NCI-H82 treated with DMSO at 0.1 percent for 48 hours (cell line): ENCODE measurements around the gene PPP1R37.
"Not testable (repeated sequence)": the region's sequence is repeated elsewhere in the genome, so short reads cannot be mapped to it uniquely, and the experiment has no call there.

Experiments
- DNase-seq: peaks from one replicate; lab custom pipeline; 2025; ENCODE audit not compliant: unreplicated experiment; lab: John Stamatoyannopoulos, UW

PPP1R37 gene

DNA sequence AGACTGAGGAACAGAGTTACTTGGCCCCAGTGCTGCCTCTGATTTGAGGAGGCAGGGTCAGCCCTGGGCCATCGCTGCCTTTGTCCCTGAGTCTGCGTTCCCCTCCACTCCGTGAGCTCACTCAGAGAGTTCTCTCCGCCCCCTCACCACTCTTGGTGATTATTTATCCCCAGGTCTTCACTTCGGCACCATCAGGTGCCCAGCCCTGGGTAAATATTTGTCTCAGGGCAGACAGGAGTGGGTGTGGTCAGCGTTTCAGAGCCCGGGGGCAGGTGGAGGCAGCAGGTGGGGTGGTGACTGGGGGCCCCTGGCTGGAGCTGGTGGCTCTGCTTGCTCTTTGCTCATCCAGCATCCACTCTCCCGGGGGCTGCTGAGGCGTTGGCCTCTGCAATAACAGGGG lies 20.6 kb downstream of the PPP1R37 start:
- DNase-seq: no peak

DNA sequence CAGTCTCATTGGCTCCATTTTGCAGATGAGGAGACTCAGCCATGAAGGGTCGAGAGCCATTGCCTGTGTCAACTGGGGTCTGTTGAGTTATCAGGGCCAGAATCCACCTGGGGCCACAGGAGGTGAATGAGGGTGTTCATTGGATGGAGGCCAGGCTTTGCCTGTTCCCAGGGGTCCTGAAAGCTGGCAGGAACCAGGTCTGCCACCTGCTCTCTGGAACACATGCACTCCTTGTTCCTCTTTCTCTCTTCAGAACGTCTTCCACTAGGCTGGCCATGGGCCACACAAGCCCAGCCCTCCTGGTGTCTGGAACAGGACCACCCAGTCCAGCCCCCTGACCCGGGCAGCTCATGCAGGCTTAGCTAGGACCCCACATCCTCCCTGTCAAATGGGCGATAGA lies 21.1 kb downstream of the PPP1R37 start:
- no peak for DNase-seq

DNA sequence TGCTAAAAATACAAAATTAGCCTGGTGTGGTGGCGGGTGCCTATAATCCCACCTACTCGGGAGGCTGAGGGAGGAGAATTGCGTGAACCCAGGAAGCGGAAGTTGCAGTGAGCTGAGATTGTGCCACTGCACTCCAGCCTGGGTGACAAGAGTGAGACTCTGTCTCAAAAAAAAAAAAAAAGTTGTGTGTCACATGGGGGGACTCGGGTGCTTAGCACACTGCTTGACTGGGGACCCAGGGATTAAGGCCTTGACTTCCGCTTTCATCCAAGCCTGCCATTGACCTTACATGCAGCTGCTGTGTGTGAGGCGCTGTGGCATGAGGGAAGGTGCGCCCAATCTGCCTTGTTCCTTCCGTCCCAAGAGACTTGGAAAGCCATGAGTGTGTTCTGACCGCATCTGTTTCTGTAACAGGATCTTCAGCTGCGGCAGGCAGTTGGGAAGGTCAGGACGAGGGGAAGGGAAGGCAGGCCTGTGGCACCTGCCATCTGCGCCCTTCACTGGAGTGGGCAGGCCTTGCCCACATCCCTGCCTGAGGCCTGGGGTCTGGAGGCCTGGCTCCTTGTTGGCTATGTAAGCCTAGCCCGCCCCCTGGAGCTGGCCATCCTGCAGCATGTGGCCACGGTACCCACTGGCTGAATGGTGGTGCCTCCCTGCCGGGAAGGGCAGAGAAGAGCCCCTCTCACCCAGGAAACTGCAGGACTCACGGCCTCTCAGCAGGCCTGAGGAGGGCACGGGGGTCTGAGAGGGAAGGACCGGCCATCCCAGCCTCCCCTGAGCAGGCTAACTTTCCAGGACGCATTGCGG lies 23.0 kb downstream of the PPP1R37 start:
- DNase-seq: peak; percentile 39

DNA sequence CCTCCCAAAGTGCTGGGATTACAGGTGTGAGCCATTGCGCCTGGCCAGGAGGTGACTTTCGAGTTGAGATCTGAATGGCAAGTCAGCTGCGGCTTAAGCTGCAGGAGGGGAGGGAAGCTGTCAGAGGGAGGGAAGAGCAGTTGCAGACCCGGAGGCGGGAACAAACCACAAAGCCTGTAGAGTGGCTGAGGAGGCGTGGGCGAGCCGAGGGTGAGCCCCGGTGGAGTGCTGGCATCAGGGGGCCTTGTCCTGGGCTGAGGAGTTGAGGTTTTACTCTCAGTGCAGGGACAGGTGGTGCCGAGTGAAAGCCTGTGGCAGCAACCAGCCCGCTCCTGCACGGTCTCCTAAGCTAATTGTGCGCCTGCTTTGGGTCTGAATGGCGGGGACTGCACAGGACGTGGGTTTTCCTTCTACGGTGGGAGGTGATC lies 24.2 kb downstream of the PPP1R37 start:
- DNase-seq: peak; percentile 34

DNA sequence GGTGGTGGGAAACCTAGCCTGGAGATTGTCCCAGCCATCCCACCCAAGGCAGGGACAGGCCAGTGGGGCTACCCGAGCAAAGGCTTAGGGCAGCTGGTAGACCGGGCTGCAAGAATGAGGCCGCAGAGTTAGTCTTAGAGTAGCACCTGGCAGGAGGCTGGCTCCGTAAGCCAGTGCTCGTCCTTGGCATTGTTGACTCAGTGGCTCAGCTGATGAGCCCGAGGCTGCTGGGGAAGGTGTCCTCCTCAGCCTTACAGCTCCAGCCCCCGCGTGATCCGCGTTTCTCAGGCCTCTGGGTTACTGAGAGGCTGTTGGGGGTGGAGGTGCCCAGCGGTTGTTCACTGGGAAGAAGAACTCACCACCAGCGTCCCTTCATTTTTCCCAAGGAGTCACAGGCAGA lies 24.7 kb downstream of the PPP1R37 start:
- DNase-seq: no peak

DNA sequence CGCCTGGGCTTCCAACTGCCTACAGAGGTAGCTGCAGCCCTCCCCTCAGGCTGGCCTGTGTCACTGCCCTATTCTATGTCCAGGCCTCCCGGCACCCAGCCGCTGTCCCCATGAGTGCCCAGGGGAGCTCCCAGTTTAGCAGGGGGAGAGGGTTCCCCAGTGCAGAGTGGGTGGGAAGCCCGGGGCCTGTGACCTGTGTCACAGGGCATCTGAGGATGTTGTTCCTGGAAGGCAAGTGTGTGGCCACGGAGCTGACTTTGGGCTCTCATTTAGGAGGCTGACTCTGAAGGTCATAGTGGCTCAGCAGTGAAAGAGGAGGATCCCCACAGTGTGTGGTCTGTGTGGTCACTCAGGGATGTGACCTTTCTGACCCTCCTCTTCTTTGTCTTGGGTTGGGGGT lies 25.1 kb downstream of the PPP1R37 start:
- DNase-seq: no peak

DNA sequence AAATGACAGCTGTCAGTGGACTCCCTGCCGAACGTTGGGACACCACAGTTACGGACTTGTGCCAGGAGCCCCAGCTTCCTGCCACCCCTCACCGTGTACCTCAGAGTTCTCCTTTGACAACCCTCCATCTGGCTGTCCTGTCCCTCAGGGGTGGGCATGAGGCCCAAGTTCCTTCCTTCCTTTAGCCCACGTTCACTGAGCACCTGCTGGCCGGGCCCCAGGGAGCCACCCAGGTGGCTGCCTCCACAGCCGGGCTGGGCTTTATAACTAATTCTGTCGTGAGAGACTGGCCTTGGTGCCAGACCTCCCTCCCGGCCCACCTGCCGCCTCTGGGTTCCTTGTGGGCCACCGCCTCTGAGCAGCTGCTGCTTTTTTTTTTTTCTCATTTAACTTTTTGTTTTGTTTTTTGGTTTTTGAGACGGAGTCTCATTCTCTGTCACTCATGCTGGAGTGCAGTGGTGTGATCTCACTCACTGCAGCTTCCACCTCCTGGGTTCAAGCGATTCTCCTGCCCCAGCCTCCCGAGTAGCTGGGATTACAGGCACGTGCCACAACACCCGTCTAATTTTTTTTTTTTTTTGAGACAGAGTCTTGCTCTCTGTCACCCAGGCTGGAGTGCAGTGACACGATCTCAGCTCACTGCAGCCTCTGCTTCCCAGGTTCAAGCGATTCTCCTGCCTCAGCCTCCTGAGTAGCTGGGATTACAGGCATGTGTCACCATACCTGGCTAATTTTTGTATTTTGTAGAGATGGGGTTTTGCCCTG lies 25.8 kb downstream of the PPP1R37 start:
- DNase-seq: not testable (repeated sequence)

DNA sequence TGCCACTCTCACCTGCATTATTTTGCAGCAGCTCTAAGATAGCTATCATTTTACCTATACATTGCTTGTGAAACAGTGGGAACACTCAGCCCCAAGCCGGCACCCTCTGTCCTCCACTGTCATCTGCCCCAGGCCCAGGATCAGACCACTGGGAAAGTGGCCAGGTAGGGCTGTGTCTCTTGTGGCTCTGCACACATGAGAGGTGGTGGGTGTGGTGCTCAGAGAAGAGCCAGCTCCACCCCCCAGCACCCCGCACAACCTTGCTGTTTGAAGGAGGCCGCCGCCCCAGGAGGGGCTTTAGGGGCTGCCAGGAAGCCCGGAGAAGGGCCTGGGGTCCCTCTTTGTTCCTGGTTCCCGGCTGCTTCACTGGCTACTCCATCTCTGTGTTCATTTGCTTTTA lies 26.6 kb downstream of the PPP1R37 start:
- no peak for DNase-seq

DNA sequence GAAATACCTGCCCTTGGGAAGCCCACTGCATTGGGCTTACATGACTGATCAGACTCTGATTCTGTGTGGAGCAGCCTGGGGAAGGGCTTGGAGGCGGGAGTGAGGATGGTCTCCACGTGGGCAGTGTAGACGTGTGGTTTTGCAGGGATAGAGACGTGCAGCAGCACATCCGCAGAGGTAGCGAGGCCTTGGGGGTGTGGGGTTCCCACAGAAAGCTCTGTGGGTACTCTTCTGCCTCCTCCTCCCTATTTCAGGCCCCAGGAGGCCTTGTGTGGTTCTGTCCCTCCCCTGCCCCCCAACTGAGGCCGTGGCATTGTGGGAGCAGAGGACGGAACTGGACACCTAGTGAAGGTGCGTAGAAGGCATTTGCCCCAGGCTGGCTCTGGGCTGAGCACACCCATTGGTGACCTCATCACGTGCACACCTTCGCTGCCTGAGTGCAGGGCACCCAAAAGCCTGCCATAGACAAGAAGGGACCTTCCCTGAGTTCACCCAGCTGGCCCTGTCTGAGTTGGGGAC lies 28.9 kb downstream of the PPP1R37 start:
- DNase-seq: no peak

DNA sequence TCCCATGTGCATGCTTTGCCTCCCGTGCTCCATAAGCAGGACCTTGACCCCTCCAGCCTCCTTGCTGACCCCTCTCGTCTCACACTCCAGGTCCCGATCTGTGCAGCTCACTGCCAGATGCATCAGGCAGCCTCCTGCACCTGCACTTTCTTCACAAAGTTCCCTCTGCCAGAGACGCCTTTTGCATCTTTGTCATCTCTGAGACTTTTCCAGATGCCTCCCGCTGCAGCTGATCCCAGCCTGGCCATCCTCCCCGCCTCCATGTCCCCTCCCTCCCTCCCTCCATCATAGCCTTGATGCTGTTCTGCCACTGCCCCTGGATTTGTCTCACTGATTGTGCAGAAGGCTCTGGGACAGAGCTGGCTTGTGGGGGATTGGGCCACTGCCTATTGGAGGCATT lies 29.9 kb downstream of the PPP1R37 start:
- no peak for DNase-seq

DNA sequence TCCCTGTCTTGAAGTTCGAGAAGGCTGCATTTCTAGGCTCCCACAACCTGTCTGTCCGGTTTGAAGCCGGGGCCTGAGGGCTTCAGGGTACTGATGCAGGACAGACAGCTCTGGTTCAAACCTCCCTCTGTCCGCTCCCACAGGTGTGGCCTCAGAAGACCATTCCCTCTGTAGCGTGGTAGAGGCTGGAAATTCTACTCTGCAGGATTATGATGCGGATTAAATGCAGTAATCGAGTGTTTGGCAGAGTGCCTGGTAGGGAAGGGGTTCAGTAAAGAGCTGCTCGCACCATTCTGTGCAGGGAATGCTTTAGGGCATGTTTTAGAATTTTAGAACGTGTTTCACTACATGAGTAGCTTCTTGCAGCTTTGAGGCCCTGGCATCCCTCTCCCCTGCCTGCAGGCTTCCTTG lies 30.5 kb downstream of the PPP1R37 start:
- DNase-seq: peak; percentile 74

DNA sequence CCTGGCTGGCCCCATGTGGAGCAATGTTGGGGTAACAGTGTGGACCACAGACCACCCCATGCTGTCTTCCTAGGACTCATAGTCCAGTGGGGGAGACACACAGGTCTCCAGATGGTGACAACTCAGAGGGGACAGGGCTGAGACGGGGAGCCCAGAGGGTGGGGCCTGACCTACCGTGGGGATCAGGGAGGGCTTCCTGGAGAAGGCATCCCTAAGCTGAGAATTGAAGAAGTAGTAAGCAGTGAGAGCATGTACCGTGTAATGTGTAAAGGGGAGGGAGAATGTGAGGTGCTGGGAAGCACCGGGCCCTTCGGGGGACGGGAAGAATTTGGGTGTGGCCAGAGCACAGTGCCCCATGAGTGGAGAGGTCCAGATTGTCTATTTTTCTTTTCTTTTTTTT lies 31.0 kb downstream of the PPP1R37 start:
- no peak for DNase-seq

DNA sequence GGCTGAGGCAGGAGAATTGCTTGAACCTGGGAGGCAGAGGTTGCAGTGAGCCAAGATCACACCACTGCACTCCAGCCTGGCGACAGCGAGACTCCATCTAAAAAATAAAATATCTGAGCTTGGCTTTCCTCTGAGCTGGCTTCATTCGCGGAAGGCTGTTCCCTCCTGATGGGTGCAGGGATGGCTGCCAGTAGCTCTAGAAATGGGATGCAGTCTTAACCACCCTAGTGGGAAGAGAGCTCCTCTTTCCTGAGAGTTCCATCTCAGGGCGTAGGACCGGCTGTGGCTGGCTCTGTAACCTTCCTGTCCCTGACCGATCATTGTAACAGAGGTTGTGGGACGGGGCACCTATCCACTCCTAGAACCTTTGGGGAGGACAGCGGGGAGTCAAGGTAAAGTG lies 32.4 kb downstream of the PPP1R37 start:
- no peak for DNase-seq

DNA sequence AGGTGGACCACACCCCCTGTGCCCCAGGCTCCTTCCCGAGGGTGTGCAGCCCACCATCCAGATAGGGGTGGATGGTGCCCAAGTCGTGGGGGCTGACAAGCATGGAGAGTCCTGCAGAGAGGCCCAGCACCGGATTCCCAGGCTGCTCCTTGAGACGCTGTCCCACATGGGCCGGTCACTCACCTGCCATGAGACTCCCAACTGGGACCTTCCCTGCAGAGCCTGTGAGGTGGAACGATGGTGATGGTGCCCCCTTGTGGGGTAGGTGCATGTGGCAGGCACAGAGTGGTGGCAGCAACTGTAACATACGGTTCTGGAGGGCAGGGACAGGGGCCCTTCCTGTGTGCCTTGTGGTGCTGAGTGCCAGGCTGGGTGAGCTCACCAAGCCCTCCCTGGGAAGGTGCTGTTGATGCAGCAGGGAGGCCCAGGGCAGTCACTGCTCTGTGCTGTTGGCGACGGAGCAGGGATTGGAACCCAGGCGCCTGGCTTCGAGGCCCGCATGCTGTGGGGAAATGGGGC lies 33.1 kb downstream of the PPP1R37 start:
- DNase-seq: no peak

DNA sequence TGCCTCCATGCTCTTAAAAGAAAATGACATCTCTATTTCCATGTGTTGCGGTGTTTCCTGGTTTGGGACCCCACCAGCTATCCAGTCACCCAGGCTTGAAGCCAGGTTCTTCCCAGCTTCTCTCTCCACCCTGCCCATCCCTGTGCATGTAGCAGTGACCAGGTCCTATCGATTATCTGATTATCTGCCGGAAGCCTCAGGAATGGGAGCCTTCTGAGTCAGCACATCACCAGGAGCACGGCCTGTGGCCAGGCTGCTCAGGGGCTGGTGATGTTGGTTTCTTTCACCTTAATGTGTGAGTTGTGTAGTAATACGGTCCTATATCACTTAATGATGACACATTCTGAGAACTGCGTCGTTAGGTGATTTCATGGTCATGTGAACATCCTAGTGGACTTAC lies 33.7 kb downstream of the PPP1R37 start:
- DNase-seq: no peak

DNA sequence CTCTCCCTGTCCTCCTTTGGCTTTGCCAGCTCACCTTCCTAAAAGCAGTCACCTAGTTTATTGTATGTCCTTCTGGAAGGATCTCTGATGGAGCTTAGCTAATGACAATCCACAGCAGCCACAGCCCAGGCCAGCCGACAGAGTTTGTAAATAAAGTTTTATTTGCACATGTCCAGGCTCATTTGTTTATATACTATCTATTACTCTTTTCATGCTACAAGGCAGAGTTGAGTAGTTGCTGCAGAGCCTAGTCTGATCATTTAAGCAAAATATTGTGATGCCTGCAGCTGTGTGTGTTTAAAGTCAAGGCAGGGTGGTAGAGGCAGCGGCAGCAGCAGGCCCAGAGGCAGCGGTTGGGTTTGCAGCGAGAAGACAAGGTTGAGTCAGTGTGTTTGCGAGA lies 35.2 kb downstream of the PPP1R37 start:
- no peak for DNase-seq

DNA sequence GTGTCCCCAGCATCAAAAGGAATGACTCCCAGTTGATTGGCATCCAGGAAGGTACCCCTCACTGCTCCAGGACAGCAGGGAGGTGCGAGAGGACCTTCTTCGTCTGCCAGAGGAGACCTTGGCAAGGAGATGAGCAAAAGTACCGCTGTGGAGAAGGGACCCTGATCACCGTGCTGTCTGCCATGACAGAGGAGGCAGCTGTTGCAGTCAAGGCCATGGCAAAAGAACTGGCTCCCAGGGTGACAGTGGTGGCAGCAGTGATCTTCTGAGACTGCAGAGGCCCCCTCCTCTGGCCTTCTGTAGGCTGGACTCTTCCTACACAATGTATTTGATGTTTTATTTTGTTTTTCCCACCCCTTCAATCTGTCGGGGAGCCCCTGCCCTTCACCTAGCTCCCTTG lies 35.8 kb downstream of the PPP1R37 start:
- no peak for DNase-seq

DNA sequence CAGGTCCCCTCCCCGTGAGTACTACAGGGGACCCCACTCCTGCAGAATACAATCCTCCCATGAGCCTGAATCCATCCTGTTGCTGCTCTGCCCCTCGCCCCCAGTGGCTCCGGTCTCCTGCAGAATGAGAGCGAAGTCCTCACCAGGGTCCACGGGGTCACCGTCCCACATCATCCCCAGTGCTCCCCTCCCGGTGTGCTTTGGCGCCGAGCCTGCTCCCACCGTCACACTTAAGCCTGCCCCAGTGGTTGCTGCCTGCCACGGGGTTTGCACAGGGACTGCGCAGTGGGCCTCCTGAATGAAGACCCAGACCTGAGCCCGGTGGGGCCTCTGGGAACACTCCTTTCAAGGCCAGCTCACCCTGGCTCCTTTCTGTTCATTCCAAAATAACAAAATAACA lies 37.3 kb downstream of the PPP1R37 start:
- no peak for DNase-seq

DNA sequence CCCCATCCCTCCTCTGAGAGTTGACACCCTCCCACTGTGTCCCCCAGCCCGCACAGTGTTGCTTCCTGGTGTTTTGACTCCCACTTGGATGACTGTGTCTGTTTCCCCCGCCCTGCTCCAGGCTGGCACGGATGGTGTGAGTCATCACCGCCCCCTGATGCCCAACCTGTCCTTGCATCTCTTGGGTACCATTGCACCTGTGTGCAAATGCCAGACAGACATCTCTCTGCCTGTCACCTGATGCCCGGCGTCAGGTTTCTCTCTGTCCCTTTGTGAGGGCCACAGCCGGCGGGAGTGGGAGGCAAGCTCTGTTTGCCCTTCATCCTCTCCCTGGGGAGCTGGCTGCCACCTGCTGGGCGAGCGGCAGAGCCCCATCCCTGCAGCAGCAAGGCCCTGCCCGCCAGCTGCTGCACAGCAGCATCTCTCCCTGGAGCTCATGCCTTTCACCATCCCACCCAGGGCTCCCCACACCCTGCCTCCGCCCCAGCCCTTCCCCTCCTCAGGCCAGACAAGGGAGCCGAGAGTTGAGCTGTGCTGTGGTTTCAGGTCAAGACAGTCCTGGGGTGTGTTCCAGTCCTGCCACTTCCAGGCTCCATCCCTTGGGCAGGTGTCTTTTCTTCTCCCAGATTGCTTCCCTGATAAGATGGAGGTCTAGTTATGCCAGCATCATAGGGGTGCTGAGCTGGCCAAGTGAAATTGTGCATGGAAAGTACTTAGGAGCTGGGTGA lies 38.1 kb downstream of the PPP1R37 start:
- no peak for DNase-seq

DNA sequence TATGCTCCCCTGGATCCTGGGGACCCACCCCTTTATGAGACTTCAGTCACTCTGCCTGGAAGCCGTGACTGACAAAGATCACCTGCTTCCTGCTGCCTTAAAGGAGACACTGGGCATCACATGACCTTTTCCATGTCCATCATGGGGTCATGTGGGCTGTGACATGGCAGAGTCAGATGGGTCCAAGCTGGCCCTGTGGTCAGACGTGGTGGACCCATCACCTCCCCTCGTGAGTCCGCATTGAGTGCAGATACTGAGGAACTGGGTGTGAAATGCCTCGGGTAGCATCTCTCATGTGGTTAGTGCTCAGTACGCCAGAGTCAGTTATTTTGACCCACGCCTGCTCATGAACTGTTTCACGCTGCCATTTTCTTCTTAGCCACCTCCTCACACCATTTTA lies 40.7 kb downstream of the PPP1R37 start:
- DNase-seq: no peak

DNA sequence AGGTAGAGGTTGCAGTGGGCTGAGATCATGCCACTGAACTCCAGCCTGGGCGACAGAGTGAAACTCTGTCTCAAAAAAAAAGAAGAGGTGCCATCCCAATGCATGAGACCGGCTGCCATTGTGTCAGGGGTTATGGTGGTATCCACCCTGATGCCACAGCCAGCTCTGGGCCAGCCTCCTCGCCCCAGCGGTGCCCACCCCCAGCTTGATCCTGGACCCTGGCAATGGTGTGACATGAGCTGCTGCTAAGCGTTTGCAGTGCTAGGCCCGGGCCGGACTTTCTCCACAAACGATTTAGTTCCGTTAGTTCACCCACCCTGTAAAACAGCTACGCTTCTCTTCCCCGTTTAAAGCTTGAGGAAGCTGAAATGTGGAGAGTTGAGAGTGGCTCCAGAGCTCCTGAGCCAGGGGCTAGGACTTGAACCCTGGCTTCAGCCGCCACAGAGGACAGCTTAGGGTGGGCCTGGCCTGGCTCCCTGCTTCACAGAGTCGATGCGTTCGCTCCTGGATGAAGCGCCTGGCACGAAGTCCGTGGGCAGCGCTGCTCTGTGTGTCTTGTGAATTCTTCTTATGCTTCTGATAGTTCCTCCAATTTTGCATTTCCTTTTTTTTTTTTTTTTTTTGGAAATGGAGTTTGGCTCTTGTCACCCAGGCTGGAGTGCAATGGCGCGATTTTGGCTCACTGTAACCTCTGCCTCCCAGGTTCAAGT lies 42.4 kb downstream of the PPP1R37 start:
- DNase-seq: no peak
